Endodermal cell (in vitro differentiated cells): ENCODE results near the gene KRTAP12-4. TPM values are rescaled to one million over a fixed set of nuclear protein-coding genes. Genes with fewer than 3 reads are reported as not detected.

ENCODE experiments used
- DNase-seq: peaks from one replicate; pipeline ENCODE4 v3.0.0-alpha.2; 2017
- H3K27ac ChIP-seq: 2 replicates; pipeline ENCODE4 v1.5.1; 2013; ENCODE audit warnings: mild to moderate bottlenecking, low read depth, low read length, moderate library complexity
- H3K27me3 ChIP-seq: 2 replicates; pipeline ENCODE4 v1.6.1; 2013; ENCODE audit warnings: mild to moderate bottlenecking, low read length, moderate library complexity; ENCODE audit not compliant: insufficient read depth, control insufficient read depth, poor library complexity, severe bottlenecking
- H3K36me3 ChIP-seq: 2 replicates; pipeline ENCODE4 v1.7.0; 2013; ENCODE audit warnings: mild to moderate bottlenecking, low read length, moderate library complexity; ENCODE audit not compliant: control insufficient read depth, insufficient read depth
- H3K4me1 ChIP-seq: one replicate; pipeline ENCODE4 v1.7.0; 2013; ENCODE audit warnings: low read length; ENCODE audit not compliant: control insufficient read depth, insufficient read depth
- H3K4me3 ChIP-seq: 2 replicates; pipeline ENCODE4 v1.5.1; 2013; ENCODE audit warnings: mild to moderate bottlenecking, low read length, moderate library complexity
- H3K9ac ChIP-seq: 2 replicates; pipeline ENCODE4 v1.6.1; 2013; ENCODE audit warnings: mild to moderate bottlenecking, low read length, moderate library complexity; ENCODE audit not compliant: poor library complexity, severe bottlenecking; ENCODE audit errors: extremely low read depth
- H3K9me3 ChIP-seq: 2 replicates; pipeline ENCODE4 v1.6.1; 2013; ENCODE audit warnings: mild to moderate bottlenecking, low read length, moderate library complexity; ENCODE audit not compliant: control insufficient read depth
- H3K27ac Mint-ChIP-seq: 2 replicates; pipeline ENCODE4 v1.8.0; 2020; ENCODE audit warnings: mixed read lengths
- H3K27me3 Mint-ChIP-seq: 2 replicates; pipeline ENCODE4 v1.8.0; 2021; ENCODE audit warnings: mild to moderate bottlenecking, mixed read lengths; ENCODE audit not compliant: insufficient read depth
- H3K36me3 Mint-ChIP-seq: 2 replicates; pipeline ENCODE4 v1.8.0; 2020; ENCODE audit warnings: low read depth, mixed read lengths
- H3K4me1 Mint-ChIP-seq: 2 replicates; pipeline ENCODE4 v1.8.0; 2020; ENCODE audit warnings: mixed read lengths
- H3K4me3 Mint-ChIP-seq: 2 replicates; pipeline ENCODE4 v1.8.0; 2020; ENCODE audit warnings: mild to moderate bottlenecking, moderate library complexity, mixed read lengths
- H3K9me3 Mint-ChIP-seq: 2 replicates; pipeline ENCODE4 v1.8.0; 2020; ENCODE audit warnings: mild to moderate bottlenecking, mixed read lengths
- WGBS, 2 experiments: methylation state at CpG; one replicate each; pipeline versions ENCODE4 v1.1.5 to v1.1.7; 2013; ENCODE audit warnings: missing lambda C conversion rate in 2 of 2, mixed read lengths in 1 of 2; ENCODE audit not compliant: insufficient coverage in 1 of 2, insufficient read length in 1 of 2; 5-methylcytosine and 5-hydroxymethylcytosine counted together
- long read RNA-seq, 4 experiments: library from polyadenylated mRNA in 2 of 4; library from RNA in 1 of 4; library from capped mRNA in 1 of 4; stranded (forward) in 3 of 4; unstranded in 1 of 4; transcript quantifications; one replicate each; pipeline ENCODE4 v2.0.0, GENCODE V29; 2020 to 2021; ENCODE audit warnings: inconsistent platforms in 1 of 4
- polyA plus RNA-seq, 2 experiments: library from polyadenylated mRNA; stranded (reverse); fragments of 50-300 nt; gene quantifications; one replicate each; pipeline ENCODE4 v1.2.3, GENCODE V29; 2013
- total RNA-seq, 2 donors: library from RNA; stranded (reverse); fragmentation: NEBNext Ultra II Directional in 1 of 2; extraction: Animal tissue kit (Norgen Biotek cat#: 25700) in 1 of 2; gene quantifications; 2 replicates in 1 of 2; 3 replicates in 1 of 2; pipeline ENCODE4 v1.2.1, GENCODE V29; 2021
- TF ChIP-seq, protein P1 (sequence below): fragments of 200-600 bp; sonication (generic); conservative IDR thresholded peaks from 2 replicates; pipeline ENCODE4 v1.5.0; 2021; ENCODE audit warnings: antibody characterized with exemption, mild to moderate bottlenecking

KRTAP12-4 gene, protein sequence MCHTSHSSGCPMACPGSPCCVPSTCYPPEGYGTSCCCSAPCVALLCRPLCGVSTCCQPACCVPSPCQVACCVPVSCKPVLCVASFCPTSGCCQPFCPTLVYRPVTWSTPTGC
- not detected for total RNA-seq
- not detected for polyA plus RNA-seq (2013, experiment 1 of 2)
- polyA plus RNA-seq (2013, experiment 2 of 2): not detected
- long read RNA-seq, experiment 1: 0 reads
- long read RNA-seq, experiment 2: 0 reads
- long read RNA-seq, experiment 3: 0 reads
- long read RNA-seq, experiment 4: 0 reads

DNA sequence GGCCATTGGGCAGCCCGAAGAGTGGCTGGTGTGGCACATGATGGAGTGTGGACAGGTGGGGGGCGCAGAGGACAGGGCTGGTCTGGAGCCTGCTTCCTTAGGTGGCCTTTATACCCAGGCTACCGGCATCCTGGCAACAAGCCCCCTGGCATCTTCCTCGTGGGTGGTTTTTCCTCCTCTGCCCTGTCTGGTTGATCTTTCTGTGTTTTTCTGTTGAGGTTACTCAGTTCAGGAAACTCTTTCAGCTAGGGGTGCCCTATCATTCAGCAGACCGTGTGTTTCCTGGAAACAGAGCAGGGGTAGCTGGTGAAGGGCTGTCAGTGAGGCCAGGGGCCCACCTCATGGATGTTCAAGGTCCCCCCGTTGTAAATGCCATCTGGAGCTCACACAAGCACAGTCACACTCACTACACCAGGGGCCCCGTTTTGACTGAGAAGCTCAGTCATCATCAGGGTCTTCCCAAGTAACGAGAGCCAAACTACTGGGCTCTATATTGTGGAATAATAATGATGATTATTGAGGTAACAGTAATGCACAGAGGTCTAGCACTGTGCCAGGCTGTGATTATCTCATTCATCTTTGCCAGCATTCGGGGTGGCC lies at the start of gene KRTAP12-4:
Gene KRTAP12-4 (minus strand): TSS at position 84 of the 600 bp plus-strand sequence. CDS start 45 bp downstream, at position 39.
- TF ChIP-seq, protein P1, sequence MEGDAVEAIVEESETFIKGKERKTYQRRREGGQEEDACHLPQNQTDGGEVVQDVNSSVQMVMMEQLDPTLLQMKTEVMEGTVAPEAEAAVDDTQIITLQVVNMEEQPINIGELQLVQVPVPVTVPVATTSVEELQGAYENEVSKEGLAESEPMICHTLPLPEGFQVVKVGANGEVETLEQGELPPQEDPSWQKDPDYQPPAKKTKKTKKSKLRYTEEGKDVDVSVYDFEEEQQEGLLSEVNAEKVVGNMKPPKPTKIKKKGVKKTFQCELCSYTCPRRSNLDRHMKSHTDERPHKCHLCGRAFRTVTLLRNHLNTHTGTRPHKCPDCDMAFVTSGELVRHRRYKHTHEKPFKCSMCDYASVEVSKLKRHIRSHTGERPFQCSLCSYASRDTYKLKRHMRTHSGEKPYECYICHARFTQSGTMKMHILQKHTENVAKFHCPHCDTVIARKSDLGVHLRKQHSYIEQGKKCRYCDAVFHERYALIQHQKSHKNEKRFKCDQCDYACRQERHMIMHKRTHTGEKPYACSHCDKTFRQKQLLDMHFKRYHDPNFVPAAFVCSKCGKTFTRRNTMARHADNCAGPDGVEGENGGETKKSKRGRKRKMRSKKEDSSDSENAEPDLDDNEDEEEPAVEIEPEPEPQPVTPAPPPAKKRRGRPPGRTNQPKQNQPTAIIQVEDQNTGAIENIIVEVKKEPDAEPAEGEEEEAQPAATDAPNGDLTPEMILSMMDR: no peak
- H3K4me1 Mint-ChIP-seq: peaks cover 6% of the 10 kb centered on the region
- no peaks in the 10 kb centered on the region for H3K4me1 ChIP-seq
- H3K9ac ChIP-seq: no peak within 1 kb of the TSS
- no peaks in the 10 kb centered on the region for H3K36me3 ChIP-seq
- H3K27me3 ChIP-seq: no peaks in the 10 kb centered on the region
- H3K4me3 Mint-ChIP-seq: no peak within 1 kb of the TSS
- no peak within 1 kb of the TSS for H3K27ac ChIP-seq
- H3K4me3 ChIP-seq: no peak within 1 kb of the TSS
- no peak for DNase-seq
- 92 to 98% methylated on average over 4 to 9 of the region's 9 CpGs for WGBS, 2 experiments
- peaks cover 6% of the 10 kb centered on the region for H3K9me3 ChIP-seq
- no peaks in the 10 kb centered on the region for H3K36me3 Mint-ChIP-seq
- peaks cover 8% of the 10 kb centered on the region for H3K9me3 Mint-ChIP-seq
- H3K27ac Mint-ChIP-seq: no peak within 1 kb of the TSS
- H3K27me3 Mint-ChIP-seq: peaks cover 4% of the 10 kb centered on the region

DNA sequence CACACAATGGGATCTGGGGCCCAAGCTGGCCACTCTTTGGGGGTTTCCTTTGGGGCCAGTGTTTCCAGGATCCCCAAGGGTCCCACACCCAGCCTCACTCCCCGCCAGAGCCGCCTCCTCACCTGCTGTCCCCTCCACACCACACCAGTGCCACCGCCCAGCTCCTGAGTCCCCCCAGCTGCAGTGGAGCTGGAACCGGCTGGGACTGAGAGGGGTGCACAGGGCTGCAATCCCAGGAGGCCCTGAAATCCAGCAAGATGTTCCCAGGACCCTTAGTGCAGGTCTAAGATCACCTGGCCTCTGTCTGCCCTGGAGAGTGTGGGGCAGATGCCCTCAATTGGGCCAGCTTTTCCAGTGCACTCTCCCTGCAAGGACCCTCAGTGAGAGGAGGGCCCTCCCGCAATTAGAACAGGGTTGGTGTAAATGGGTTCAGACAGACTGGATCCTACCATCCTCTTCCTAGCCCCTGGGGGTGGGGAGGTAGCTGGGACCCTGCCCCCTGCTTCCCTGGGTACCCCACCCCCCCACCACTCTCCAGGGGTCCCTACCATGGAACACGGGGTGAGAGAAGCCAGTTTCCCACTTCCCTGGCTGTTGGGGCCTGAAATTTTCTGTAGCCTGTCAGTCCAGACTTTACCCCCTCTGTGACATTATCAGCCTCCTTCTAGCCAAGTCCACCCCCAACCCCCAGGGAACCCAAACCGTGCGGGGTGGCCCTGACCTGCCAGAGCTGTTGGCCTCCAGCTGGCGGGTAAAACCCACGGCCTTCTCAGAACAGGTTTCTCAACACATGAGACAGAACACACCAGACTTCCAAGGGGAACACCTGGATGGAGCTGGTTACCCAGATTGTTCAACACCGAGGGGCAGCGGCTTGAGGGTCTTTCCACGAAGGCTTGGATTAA lies 49.5 kb upstream of the KRTAP12-4 start:
- Histone ChIP-seq H3K36me3 (no peaks in the 10 kb centered on the region), H3K9me3 (peaks cover 6% of the 10 kb centered on the region), H3K4me3 (no peak overlapping the region), H3K9ac (no peak overlapping the region), H3K27ac (no peak overlapping the region), H3K27me3 (peaks cover 47% of the 10 kb centered on the region), H3K4me1 (no peaks in the 10 kb centered on the region)
- DNase-seq: peak; percentile 68
- TF ChIP-seq, protein P1: no peak
- Mint-ChIP-seq H3K36me3 (no peaks in the 10 kb centered on the region), H3K4me3 (peak overlapping the region; percentile 35), H3K4me1 (peaks cover 57% of the 10 kb centered on the region), H3K27ac (no peak overlapping the region), H3K9me3 (peaks cover 10% of the 10 kb centered on the region), H3K27me3 (peaks cover 65% of the 10 kb centered on the region)
- 49 to 58% methylated on average over 3 to 13 of the region's 13 CpGs for WGBS, 2 experiments

DNA sequence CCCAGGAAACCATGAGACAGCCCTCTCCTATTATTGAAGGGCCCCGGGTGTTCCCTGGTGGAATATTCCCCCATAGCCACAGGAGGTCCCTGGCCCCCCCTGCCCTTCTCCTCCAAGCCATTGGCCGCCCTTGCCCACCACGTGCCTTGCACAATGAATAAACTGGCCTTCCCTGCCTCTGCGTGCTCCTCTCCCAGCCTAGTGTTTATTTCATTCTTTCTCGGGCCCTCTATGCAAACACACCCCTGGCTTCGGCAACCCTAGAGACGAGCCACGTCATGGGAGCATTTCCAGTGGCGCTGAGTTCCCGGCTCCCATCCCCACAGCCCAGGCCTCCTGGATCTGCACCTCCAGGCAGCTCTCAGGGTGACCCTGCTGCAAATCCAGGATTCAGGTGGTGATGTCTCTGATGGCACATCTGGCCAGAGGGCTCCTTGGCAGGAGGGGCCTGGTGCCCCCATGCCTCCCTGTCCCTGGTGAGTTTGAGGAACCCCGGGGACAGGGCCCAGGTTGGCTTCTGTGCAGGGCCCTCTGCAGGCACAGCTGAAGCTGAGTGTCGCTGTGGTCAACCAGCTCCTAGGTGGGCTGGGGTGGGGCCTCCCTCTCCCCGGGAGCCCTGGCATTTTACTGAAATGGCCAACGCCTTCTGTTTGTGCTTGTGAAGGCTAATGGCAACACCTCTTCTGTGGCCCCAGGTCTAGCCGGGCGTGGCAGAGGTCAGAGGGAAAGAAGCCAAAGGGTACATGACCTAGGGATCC lies 48.7 kb upstream of the KRTAP12-4 start:
- peaks cover 2% of the 10 kb centered on the region for H3K4me1 ChIP-seq
- Mint-ChIP-seq H3K9me3 (peaks cover 10% of the 10 kb centered on the region), H3K4me1 (peaks cover 56% of the 10 kb centered on the region), H3K4me3 (no peak overlapping the region), H3K27ac (no peak overlapping the region), H3K36me3 (no peaks in the 10 kb centered on the region), H3K27me3 (peaks cover 63% of the 10 kb centered on the region)
- peaks cover 39% of the 10 kb centered on the region for H3K27me3 ChIP-seq
- TF ChIP-seq, protein P1: no peak
- H3K4me3 ChIP-seq: no peak overlapping the region
- no peak overlapping the region for H3K9ac ChIP-seq
- WGBS, 2 experiments: 76 to 83% methylated on average over 9 to 16 of the region's 16 CpGs
- no peak overlapping the region for H3K27ac ChIP-seq
- H3K36me3 ChIP-seq: no peaks in the 10 kb centered on the region
- peaks cover 6% of the 10 kb centered on the region for H3K9me3 ChIP-seq
- DNase-seq: peak; percentile 66
